Occipital lobe (tissue), 2 donors: ENCODE measurements around the gene TOX2. TPM values are rescaled to one million over a fixed set of nuclear protein-coding genes. Genes with fewer than 3 reads are reported as not detected.

Experiments
- DNase-seq: peaks from one replicate; lab custom pipeline; 2025; lab: John Stamatoyannopoulos, UW
- total RNA-seq: library from RNA; depleted of rRNA; stranded (reverse); fragments of >200 nt; gene quantifications from one replicate; pipeline ENCODE4 v1.2.3, GENCODE V29; 2014

TOX2 gene
- total RNA-seq, 1 donor from 2014 or later, result 0.31 TPM

DNA sequence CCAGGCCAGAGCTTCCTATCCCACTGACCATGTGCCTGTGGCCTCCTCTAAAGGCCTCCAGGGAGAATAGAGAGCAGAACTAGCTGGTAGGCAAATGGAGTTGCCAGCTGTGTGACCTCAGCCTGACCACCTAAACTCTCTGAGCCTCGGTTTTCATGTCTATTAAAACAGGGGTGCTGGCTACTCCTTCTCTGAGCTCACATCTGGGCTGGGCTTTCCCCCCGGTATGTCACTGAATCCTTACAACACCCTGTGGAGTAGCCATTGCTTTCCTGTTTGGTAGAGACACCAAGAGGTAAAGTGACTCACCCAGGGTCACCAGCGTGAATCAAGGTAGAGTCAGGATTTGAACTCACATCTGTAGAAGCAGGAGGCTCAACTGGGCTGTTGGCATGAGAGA lies 140.2 kb downstream of the TOX2 start:
- DNase-seq, result no peak

DNA sequence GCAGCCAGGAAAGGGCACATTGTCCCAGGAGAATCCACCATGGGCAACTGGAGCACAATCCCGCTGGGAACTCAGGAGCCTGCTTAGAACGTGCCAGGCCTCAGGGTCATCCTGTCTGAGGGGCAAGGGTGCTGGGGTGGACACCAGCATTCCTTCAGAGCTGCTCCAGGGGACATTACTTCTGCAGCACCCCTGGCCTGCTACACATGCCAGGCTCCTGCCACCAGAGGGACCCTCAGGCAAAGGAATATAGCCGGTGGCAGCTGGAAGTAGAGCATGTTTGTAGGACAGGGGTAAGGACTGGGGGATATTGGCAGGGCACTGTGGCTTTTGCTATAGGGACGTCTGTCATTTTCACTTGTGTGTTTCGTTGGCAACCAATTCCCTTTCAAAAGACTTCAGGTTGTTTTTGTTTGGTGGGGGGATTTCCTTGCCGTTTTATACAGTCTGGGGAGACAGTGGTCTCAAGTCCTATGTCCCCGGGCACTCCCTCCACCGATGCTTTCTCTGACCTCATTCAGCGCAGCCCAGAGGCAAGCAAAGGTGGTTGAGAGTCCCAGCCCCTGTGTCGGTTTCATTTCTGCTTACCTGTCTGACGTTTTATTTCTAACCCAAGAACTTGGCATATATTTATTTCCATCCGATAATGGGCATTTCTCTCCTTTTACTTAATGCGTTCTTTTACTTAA lies 141.5 kb downstream of the TOX2 start:
- no peak for DNase-seq

DNA sequence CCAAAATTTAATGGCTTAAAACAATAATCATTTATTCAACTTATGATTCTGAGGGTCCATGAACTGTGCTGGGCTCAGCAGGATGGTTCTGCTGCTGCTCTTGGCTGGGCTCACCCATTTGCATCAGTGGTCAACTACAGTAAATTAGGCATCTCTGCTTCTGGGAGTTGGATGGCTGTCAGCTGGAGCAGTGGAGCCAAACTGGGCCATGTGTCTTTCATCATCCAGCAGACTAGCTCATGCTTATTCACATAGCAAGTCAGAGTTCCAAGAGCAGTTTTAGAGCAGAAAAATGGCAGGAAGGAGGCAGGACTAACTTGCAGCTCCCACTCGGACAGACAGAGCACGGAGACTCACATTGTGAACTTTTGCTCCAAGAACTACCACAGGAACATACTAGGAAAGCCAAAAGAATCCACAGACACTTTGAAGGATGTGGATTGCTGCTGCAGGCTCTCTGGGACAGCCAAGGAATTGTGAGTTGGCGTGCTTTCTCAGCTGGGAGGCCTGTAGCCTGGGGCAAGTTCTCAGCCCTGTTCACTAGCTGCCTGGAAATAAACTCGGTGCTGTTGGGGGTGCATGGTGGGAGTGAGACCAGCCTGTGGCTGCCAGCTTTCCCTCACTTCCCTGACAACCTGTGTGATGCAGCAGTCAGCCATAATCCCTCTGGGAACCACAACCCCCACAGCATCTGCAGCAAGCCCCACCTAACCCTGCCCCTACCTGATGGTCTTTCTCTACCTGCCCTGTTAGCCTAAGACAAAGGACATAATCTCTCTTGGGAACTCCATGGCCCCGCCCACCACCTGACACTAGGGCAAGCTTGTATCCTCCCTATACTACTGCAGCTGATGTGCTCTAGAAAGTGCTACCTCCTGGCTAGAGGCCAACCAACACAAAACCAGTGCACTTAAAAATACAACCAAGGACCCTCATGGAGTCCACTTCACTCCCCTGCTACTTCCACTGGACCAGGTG lies 143.3 kb downstream of the TOX2 start:
- no peak for DNase-seq

DNA sequence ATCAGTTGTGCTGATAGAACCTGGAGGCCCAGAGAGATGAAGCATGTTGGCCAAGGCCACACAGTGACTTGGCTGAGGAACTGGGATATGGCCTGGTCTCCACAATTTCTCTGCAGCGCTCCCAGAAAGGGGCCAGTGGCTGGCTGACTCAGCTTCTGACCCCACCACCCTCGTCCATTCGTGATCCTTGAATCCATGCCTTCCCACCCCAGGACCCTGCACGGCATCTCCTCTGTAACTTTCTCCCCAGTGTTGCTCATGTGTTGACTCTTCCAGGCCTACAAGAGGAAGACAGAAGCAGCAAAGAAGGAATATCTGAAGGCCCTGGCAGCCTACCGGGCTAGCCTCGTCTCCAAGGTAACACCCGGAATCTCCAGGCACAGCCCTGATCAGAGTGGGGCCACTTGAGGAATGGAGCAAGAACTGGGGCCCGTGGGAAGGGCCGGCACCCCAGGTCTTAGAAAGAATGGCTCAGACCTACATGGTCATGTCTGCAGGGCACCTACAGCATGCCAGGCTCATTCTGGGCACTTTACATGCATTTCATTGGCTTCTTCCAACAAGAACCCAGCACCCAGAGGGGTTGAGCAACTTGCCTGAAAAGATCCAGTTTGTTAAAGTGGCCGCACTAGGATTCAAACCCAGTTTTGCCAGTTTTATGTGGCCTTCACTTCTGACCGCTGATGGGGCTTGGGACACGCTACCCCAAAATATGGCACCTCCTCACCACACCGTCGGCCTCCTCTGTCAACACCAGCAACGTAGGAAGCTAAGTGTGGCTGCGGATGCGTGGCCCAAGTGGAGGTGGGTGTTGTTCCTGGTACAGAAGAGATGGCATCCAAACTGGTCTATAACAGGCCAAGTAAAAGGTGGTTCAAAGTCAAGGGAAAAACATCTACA lies 150.1 kb downstream of the TOX2 start:
- no peak for DNase-seq

DNA sequence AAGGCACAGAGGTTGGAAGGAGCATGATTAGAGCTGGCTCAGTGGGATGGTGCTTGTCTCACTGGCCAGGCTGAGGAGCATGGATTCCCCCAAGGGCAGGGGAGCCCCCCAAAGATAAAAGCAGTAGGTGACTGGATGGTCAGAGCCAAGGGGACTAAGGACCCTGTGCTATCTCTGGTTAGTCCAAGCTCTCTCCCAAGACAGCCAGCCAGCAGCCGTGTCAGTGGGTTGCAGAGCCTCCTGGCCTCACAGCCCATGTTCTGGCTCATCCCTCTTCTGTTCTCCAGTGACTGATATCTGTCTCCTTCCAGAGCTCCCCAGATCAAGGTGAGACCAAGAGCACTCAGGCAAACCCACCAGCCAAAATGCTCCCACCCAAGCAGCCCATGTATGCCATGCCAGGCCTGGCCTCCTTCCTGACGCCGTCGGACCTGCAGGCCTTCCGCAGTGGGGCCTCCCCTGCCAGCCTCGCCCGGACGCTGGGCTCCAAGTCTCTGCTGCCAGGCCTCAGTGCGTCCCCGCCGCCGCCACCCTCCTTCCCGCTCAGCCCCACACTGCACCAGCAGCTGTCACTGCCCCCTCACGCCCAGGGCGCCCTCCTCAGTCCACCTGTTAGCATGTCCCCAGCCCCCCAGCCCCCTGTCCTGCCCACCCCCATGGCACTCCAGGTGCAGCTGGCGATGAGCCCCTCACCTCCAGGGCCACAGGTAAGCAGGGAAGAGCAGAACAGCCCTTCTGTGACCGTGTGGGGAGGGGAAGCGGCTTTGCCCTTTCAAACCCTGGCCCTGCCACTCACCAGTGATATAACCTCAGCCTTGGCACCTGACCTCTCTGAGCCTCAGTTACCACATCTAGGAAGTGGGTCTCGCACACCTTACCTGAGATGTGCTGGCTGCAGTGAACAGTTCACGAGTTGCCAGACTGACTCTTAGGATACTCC lies 151.0 kb downstream of the TOX2 start:
- DNase-seq, result no peak

DNA sequence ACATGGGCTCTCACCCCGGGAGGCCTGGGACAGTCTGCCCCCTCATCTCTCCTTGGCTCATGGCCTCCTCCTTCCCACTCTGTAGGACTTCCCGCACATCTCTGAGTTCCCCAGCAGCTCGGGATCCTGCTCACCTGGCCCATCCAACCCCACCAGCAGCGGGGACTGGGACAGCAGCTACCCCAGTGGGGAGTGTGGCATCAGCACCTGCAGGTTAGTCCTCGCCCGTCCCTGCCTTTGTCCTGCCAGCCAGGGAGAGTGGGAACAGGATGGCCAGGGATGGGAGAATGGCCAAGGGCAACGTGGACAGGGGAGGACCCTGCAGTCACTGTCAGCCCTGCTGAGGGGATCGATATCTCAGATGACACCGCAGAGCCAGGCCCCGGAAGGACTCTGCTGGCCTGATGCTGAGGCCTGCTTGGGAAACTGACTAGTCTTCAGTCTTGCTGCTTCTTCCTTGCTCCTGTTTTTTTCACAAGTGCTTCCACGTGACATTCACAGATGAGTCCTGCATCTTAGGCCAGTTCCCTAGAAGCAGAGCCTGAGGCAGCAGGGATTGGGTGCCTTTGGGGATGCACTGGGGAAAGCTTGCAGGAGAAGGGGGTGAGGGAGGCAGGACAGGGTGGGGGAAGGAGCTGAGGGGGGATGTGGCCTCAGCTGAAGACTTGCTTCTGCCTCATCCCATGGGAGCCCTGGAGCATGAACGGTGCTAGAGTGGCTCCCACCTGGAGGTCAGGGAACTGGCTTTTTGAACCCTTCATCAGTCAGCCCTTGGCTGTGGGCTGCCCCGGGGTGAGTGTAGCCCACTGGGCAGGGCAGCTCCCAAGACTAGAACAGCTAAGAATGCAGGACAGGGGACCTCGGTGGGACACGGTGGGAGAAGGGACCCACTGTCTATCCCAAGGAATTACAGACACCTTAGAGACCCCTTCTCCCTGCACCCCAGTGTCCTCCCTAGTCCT lies 152.3 kb downstream of the TOX2 start:
- DNase-seq, result no peak

DNA sequence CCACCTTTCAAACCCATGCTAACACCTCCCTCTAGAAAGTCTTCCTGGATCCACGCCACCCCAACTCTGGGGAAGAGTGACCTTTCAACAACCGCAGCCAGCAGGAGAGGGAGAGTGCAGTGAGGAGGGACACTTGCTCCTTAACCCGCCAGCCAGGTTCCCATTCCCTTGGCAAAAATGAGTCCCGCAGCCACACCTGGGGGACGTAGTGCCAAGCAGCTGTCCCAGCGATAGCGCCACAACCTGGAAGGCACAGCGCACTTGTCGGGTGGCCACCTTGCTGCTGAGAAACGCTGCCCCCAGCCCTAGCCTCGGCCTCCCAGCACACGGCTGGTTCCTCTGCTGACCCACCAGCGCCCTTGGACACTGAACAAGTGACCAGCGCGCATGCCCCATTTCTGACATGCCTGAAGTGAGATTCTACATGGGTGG lies 153.0 kb downstream of the TOX2 start:
- DNase-seq, result no peak

DNA sequence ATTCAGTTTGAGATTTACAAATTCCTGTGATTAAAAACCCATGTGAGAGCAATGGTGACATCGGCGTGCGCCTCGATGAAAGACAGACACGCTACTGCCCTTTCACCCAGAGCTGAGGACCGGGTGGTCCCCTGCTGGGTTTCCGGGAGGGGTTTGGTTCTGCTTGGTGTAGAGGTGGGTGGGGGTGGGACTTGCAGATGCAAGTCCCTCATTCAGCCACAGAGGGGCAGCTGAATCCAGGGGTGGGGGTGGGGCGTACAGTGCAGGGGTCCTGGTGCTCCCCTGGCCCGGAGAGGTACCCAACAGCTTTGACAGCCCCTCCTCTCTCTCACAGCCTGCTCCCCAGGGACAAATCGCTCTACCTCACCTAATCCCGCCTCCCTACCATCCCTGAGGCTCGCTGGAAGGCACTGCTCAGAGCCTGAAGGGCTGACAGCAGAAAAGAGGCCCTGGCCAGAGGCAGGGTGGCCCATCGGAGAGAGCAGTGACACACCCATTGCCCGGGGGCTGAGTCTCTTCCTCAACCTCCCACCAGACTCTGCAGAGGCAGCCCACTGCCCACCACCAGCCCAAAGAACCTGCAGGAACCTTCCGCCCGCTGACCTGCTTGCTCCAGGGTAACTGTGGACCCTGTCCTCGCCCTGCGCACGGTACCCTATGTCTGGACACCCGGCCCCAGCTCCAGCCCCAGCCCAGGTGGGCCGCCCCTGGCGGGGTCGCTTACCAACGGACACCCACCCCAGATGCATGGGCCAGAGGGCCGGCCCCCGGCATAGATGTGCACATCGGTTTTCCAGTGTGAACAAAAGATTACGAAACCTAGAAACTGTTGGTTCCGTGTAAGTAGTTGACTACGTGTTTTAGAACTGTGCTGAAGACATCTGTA lies 153.9 kb downstream of the TOX2 start:
- no peak for DNase-seq

DNA sequence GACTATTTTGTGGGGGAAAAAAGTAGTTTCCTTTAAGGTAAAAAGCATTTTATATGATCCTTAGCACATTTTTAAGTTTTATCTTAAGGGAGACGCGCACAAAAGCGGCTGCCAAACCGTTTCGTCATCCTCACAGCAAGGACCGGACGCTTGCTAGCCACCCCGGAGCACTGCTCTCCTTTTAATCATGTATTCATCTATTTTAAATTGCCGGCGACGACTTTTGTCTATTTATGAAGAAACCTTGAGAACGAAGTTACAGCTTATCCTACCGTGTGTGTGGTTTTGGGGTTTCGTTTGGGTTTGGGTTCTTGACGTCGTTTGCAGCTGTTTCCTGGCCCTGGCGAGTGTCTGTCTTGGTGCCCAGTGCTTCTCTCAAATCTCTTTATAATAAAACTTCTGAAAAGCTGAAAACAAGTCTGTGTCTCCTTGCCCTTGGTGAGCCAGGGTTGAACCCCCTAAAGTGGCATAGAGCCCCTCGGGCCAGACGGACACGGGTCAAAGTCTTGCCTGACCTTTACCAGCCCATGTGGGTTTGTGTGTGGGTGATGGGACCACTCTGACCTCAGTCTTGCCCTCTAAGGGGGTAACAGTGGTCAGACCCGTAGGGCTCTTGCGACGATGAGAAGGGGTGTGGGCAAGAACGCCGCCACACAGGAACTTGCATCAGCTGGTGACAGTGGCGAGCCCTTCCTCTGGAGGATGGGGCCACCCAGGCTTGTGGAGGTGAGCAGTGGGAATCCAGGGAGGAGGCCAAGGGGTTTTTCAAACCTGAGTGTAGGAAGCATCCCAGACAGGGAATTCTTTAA lies 154.8 kb downstream of the TOX2 start:
- no peak for DNase-seq

DNA sequence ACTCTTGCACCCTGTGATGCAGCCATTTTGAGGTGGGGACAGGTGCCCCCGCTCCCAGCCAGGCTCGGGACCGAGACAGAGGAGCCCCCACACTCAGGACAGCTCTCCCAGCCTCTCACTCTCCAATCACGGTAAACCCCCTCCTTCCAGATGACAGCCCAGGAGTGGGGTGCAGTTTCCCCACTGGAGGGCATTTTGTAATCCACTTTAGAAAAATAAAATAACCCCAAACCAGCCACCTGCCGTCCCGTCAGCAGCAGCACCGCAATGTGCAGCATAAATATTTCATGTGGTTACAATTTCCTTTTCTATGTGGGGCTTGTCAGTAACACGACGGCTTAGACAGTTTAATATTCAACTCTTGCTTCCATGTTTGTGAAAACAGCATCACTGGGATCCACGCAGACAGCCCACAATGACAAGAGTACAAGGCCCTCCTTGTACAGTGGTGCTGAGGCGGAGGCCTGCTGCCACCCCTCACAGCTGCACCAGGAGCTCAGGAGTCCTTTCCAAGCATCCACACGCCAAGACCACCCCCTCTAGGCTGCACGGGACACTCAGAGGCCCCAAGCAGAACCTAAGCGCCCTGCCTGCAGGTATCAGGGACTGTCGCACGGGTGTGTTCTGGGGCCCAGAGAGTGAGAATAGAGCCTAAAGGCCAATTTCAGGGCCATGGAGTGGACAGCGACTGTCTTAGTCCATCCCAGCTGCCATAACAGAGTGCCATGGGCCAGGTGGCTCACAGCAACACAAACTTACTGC lies 155.7 kb downstream of the TOX2 start:
- no peak for DNase-seq

DNA sequence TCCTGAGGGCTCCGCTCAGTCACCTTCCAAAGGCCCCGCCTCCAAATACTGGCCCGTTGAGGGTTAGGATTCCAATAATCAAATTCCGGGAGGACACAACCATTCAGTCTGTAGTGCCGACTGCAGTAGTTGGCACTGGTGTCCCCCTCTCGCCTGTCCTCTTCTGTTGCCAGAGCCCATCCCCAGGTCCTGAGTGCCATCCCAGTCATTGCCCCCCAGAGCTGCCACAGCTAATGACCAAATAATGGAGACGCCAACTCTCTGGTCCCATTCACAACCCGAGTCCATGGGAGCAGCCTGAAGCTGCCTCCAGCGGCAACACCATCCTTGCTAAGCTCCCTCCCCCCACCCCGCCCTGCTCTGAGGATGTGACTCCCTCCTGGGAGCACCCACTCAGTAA lies 156.4 kb downstream of the TOX2 start:
- no peak for DNase-seq

DNA sequence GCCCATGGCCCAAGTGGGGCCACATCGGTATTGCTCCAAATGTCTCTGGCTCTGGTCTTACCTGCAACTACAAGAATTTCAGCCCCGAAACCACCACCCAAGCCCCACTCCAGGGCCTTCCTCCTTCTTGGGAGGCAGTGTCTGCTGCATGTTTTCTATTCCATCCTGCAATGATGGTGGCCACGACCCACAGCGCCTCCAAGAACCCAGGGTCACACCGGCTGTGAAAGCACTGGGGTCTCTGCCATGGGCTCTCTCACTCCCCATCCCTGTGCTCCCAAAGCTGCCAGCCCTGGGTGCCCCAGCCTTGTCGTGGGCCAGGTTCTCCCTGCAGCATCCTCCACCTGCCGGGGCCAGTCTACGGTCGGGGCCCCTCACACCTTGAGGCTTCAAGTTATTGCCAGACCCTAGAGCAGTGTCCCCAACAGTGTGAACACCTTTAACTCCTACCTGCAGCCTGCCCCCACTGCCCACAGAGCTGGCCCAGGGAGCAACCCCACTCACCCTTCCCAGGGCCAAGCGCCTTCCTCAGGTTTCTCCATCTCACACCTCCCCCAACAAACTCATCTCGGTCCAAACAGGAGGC lies 157.0 kb downstream of the TOX2 start:
- DNase-seq, result no peak

DNA sequence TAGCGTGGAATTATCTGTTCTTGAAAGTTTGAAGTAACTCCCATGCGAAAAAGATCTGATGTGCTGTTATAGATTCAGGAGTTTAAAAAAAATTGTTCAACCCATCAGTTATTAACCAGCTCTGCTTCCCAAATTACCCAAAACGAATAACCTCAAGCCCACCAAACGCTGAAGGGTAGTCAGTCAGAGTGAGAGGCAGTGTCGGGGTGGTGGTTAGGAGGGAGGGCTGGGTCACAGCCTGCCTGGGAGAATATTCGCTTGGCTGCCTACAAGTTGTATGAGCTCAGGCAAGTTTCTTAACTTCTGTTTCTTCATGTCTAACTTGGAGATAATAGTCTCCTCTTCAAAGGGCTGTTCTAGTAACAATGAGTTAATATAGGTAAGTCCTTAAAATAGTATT lies 157.7 kb downstream of the TOX2 start:
- no peak for DNase-seq

DNA sequence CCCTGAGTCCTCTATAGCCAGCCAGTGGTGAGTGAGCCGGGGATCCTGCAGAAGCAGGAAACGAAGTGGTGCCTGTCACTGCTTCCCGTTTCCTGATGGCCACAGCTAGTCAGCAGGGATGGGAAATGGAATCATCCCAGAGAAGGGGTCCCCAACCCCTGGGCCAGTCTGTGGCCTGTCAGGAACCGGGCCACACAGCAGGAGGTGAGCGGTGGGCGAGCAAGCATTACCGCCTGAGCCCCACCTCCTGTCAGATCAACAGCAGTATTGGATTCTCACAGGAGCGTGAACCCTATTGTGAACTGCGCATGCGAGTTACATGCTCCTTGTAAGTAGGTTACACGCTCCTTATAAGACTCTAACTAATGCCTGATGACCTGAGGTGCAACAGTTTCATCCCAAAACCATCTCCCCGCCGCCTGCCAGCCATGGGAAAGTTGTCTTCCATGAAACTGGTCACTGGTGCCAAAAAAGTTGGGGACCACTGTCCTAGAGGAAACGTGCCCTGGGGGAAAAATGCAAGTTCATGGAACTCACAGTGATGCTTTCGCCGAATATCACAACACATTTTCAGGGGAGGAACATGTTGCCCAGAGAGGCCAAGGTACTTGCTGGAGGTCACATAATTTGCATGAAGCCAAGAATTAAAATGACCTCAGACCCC lies 158.5 kb downstream of the TOX2 start:
- no peak for DNase-seq

DNA sequence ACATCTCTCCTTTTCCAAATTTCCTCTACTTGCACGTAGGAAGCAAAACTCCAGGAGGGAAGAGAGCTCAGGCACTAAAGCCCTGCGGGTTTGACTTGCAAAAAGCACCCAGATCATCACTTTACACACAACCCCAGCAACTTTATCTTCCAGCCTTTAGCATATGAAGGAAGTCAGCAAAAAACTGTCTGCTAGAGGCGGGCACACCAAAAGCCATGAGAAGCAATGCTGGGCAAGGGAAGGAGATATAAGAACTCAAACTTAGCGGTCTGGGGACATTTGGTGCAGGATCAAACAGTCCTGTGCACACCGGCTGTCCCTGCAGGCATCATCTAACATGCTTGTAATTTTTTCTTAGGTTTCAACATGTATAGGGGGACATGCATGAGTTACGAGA lies 159.0 kb downstream of the TOX2 start:
- DNase-seq, result no peak
